ENCODE data around the gene PITPNC1. TPM values are rescaled to one million over a fixed set of nuclear protein-coding genes. Genes with fewer than 3 reads are reported as not detected.
"Not testable (repeated sequence)": the region's sequence is repeated elsewhere in the genome, so short reads cannot be mapped to it uniquely, and the experiment has no call there.

PITPNC1 gene
- total RNA-seq, 1 donor from 2014 or later, result 8.1 TPM

DNA sequence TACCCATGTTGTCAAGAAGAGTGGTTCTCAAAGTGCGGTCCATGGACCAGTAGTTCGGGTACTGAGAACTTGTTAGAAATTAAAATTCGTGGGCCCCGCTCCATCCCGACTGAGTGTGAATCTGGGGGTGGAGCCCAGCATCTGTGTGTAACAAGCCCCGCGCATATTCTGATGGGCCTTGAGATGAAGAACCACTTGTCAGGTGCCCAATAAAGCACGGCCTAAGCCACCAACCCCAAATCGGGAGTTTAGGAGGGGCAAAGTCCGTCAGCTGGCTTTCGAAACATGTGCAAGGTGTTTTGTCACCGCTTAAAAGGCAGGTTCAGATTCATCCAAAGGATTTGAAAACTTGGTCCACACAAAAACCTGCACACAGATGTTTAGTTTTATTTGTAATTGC, 40.2 kb upstream of the PITPNC1 start:
- Histone ChIP-seq H3K4me3 (no peak overlapping the region), H3K4me1 (no peaks in the 10 kb centered on the region), H3K27me3 (no peaks in the 10 kb centered on the region), H3K36me3 (peaks cover 0 to 17% of the 10 kb centered on the region in 2 donors), H3K9me3 (no peaks in the 10 kb centered on the region), H3K27ac (no peak overlapping the region)
- no peak for DNase-seq (ENCODE audit: extremely low spot score in 2 of 2)
- intact Hi-C loops (cut with DNase I), result no loop called here
- no peak for TF ChIP-seq POLR2AphosphoS5 (IDR thresholded peaks at IDR 0.05; ENCODE audit: insufficient read depth in 1 of 2, low read depth in 1 of 2)
- TF ChIP-seq POLR2A (IDR thresholded peaks at IDR 0.05), result no peak
- TF ChIP-seq, protein P1, sequence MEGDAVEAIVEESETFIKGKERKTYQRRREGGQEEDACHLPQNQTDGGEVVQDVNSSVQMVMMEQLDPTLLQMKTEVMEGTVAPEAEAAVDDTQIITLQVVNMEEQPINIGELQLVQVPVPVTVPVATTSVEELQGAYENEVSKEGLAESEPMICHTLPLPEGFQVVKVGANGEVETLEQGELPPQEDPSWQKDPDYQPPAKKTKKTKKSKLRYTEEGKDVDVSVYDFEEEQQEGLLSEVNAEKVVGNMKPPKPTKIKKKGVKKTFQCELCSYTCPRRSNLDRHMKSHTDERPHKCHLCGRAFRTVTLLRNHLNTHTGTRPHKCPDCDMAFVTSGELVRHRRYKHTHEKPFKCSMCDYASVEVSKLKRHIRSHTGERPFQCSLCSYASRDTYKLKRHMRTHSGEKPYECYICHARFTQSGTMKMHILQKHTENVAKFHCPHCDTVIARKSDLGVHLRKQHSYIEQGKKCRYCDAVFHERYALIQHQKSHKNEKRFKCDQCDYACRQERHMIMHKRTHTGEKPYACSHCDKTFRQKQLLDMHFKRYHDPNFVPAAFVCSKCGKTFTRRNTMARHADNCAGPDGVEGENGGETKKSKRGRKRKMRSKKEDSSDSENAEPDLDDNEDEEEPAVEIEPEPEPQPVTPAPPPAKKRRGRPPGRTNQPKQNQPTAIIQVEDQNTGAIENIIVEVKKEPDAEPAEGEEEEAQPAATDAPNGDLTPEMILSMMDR (IDR thresholded peaks at IDR 0.05), result no peak

DNA sequence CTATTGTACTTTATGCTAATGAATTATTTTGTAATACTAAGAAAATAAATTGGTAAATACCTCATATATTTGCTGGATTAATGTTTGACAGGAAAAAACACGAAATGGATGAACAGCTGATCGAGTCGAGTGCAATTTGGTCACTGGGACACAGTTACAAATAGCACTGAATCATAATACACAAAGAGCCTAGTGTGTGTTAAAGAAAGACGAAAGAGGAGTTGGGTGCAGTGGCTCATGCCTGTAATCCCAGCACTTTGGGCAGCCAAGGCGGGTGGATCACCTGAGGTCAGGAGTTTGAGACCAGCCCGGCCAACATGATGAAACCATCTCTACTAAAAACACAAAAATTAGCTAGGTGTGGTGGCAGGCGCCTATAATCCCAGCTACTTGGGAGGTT, 38.7 kb upstream of the PITPNC1 start:
- H3K4me1 ChIP-seq; H3K4me3 ChIP-seq; DNase-seq (ENCODE audit: extremely low spot score in 2 of 2); H3K9me3 ChIP-seq; intact Hi-C loops (cut with DNase I); H3K27ac ChIP-seq; H3K27me3 ChIP-seq: not testable (repeated sequence)
- H3K36me3 ChIP-seq, result peaks cover 0 to 30% of the 10 kb centered on the region in 2 donors

DNA sequence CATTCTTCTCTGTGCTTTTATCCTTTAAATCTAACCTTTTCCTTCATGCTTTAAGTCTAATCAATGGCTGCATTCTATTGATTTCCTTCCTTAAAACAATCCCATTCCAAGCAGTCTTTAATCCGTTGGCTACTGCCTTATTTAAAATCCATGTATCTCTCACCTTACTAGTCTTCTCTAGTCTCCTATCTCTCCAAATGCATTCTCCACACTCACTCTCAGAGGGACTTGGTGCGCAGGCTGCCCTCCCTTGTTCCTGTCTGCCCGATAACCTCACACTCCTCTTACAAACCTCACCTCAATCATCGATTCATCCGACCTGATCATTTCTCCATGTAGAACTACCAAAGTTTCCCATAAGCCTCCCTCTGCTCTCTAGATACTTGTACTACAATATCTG, 33.8 kb upstream of the PITPNC1 start:
- Histone ChIP-seq H3K4me3 (no peak overlapping the region), H3K9me3 (no peaks in the 10 kb centered on the region), H3K27me3 (no peaks in the 10 kb centered on the region), H3K4me1 (no peaks in the 10 kb centered on the region), H3K27ac (no peak overlapping the region), H3K36me3 (peaks cover 0 to 77% of the 10 kb centered on the region in 2 donors)
- no peak for DNase-seq (ENCODE audit: extremely low spot score in 2 of 2)
- intact Hi-C loops (cut with DNase I), result no loop called here
- TF ChIP-seq, protein P1 (IDR thresholded peaks at IDR 0.05), result no peak
- TF ChIP-seq POLR2A (IDR thresholded peaks at IDR 0.05) (no peak), POLR2AphosphoS5 (IDR thresholded peaks at IDR 0.05; ENCODE audit: insufficient read depth in 1 of 2, low read depth in 1 of 2) (no peak)

DNA sequence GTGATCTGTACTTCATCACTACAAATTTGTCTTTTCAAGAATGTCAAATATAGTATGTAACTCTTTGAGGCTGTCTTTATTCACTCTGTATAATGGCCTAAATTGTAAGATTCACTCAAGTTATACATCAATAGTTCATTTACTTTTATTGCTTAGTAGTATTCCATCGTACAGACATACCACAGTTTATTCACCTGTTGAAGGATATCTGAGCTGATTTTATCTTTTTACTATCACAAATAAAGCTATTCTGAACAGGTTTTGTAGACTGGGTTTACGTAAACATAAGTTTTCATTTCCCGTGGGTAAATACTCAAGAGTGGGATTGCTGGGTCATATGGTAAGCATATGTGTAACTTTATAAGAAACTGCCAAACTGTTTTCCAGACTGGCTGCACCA, 29.3 kb upstream of the PITPNC1 start:
- DNase-seq (ENCODE audit: extremely low spot score in 2 of 2), result no peak
- H3K4me3 ChIP-seq, result no peak overlapping the region
- no peaks in the 10 kb centered on the region for H3K27me3 ChIP-seq
- intact Hi-C loops (cut with DNase I), result no loop called here
- peaks cover 6 to 94% of the 10 kb centered on the region in 2 donors for H3K36me3 ChIP-seq
- H3K27ac ChIP-seq, result no peak overlapping the region
- H3K4me1 ChIP-seq, result no peaks in the 10 kb centered on the region
- H3K9me3 ChIP-seq, result no peaks in the 10 kb centered on the region
- TF ChIP-seq POLR2AphosphoS5 (IDR thresholded peaks at IDR 0.05; ENCODE audit: insufficient read depth in 1 of 2, low read depth in 1 of 2) (no peak), POLR2A (IDR thresholded peaks at IDR 0.05) (no peak)

DNA sequence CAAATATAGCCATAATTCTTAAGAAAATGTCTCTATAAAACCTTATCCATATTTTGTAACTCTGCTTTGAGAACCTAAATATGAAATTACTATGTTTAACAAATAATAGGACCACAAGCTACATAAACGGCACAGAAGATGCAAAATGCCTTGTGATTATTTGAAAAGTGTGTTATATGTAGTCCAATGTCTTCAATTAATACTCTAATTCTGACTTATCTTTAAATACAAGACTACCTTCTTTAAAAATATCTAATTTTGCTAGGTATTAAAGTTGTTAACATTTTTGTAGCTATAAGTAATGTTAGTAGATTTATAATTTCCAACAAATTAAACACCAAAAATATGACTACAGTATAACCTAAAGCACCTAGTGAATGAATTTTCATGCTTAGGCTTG, 27.7 kb upstream of the PITPNC1 start:
- H3K4me1 ChIP-seq, result no peaks in the 10 kb centered on the region
- no peak overlapping the region for H3K4me3 ChIP-seq
- H3K9me3 ChIP-seq, result no peaks in the 10 kb centered on the region
- H3K27me3 ChIP-seq, result no peaks in the 10 kb centered on the region
- no peak for TF ChIP-seq POLR2AphosphoS5 (IDR thresholded peaks at IDR 0.05; ENCODE audit: insufficient read depth in 1 of 2, low read depth in 1 of 2)
- no peak for TF ChIP-seq POLR2A (IDR thresholded peaks at IDR 0.05)
- TF ChIP-seq, protein P1 (IDR thresholded peaks at IDR 0.05), result no peak
- no peak overlapping the region for H3K27ac ChIP-seq
- peaks cover 6 to 90% of the 10 kb centered on the region in 2 donors for H3K36me3 ChIP-seq
- intact Hi-C loops (cut with DNase I), result no loop called here
- no peak for DNase-seq (ENCODE audit: extremely low spot score in 2 of 2)

DNA sequence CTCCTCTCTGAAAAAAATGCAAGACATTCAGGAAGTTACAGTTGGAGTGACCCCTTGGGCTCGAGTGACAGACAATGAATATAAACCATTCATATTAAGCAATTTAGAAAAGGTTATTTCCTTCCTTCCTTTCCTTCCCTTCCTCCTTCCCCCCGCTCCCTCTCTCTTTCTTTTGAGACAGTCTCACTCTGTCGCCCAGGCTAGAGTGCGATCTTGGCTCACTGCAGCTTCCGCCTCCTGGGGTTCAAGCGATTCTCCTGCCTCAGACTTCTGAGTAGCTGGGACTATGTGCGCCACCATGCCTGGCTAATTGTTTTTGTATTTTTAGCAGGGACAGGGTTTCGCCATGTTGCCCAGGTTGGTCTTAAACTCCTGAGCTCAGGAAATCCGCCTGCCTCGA, 23.9 kb upstream of the PITPNC1 start:
- Histone ChIP-seq H3K9me3 (no peaks in the 10 kb centered on the region), H3K27ac (no peak overlapping the region), H3K4me3 (no peak overlapping the region), H3K27me3 (no peaks in the 10 kb centered on the region), H3K4me1 (no peaks in the 10 kb centered on the region), H3K36me3 (peaks cover 6 to 81% of the 10 kb centered on the region in 2 donors)
- DNase-seq (ENCODE audit: extremely low spot score in 2 of 2), result no peak
- intact Hi-C loops (cut with DNase I), result no loop called here
- TF ChIP-seq, protein P1 (IDR thresholded peaks at IDR 0.05), result no peak
- no peak for TF ChIP-seq POLR2AphosphoS5 (IDR thresholded peaks at IDR 0.05; ENCODE audit: insufficient read depth in 1 of 2, low read depth in 1 of 2)
- TF ChIP-seq POLR2A (IDR thresholded peaks at IDR 0.05), result no peak
